ENCODE data around the gene MINDY4. TPM values are rescaled to one million over a fixed set of nuclear protein-coding genes. Genes with fewer than 3 reads are reported as not detected.

MINDY4 gene
- total RNA-seq, 4 donors from 2014 or later, result 4.6 to 14.1 (median 6.8) TPM

DNA sequence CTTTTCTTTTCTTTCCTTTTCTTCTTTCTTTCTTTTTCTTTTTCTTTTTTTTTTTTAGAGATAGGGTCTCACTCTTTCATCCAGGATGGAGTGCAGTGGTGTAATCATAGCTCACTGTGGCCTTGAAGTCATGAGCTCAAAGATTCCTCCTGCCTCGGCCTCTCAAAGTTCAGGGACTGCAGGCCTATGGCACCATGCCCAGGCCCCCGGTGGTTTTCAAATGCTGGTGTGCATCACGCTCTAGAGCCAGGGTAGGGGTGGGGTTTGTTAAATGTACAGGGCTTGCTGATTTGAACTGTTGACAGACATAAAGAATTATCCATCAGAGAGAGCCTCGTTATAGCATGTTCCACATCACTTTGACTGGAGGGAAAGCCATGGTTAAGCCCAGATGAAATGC lies 5.8 kb downstream of the MINDY4 start:
- TF ChIP-seq POLR2A (IDR thresholded peaks at IDR 0.05) (no peak), POLR2AphosphoS5 (IDR thresholded peaks at IDR 0.05) (no peak), EP300 (IDR thresholded peaks at IDR 0.05; ENCODE audit: low read depth) (no peak)
- TF ChIP-seq, protein P1, sequence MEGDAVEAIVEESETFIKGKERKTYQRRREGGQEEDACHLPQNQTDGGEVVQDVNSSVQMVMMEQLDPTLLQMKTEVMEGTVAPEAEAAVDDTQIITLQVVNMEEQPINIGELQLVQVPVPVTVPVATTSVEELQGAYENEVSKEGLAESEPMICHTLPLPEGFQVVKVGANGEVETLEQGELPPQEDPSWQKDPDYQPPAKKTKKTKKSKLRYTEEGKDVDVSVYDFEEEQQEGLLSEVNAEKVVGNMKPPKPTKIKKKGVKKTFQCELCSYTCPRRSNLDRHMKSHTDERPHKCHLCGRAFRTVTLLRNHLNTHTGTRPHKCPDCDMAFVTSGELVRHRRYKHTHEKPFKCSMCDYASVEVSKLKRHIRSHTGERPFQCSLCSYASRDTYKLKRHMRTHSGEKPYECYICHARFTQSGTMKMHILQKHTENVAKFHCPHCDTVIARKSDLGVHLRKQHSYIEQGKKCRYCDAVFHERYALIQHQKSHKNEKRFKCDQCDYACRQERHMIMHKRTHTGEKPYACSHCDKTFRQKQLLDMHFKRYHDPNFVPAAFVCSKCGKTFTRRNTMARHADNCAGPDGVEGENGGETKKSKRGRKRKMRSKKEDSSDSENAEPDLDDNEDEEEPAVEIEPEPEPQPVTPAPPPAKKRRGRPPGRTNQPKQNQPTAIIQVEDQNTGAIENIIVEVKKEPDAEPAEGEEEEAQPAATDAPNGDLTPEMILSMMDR (IDR thresholded peaks at IDR 0.05), result no peak
- Histone ChIP-seq H3K4me1 (peaks cover 0 to 9% (median 5%) of the 10 kb centered on the region in 4 donors), H3K27ac (no peak overlapping the region), H3K36me3 (no peaks in the 10 kb centered on the region), H3K4me3 (no peak overlapping the region), H3K27me3 (no peaks in the 10 kb centered on the region), H3K9me3 (no peaks in the 10 kb centered on the region)
- 84% methylated on average over 4 of the region's 4 CpGs; no CpG with 5 or more reads in 1 of the 2 donors for WGBS, 2 donors (ENCODE audit: low coverage in 1 of 2)
- intact Hi-C loops (cut with DNase I; ENCODE audit: low total_unique reads), result no loop called here
- in situ Hi-C loops (cut with MboI; ENCODE audit: low pct_ligation_motif_present in 1 of 4, low pct_unique_long_range_greater_than_20kb in 1 of 4, low sequenced_read_pairs in 3 of 4), result no loop called here
- DNase-seq, result no peak

DNA sequence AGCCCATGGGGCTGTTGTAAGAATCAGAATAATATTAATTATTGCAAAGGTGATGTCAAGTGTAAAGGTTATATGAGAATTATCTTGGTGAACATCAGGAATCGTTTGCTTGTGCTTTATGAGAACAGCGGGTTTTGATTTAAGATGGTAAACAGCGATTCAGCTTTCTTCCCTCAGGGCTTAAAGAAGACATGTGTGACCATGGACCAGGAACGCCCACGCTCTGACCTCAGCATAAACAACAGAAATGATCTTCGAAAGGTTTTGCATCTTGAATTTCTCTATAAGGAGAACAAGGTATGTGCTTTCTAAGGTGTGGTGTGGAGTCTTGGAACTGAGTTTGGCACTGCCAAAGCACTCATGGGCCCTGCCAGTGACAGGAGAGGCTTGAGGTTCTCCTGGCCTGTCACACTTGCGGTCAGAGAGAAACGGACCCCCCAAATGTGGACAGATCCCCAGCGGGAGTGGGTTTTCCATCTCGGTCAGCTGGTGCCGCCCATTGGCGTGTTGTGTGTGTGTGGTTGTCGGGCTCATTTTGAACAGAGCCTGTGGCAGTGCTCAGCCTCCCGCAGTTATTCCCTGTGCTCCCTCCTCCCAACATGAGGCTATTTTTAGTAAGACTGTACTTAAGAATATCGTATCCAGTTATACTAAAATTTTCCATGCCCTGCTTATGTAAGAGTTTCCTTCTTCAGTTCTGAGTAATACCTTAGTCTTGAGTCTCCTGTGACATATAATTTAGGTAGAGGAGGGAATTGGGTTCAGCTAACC lies 7.2 kb downstream of the MINDY4 start:
- H3K36me3 ChIP-seq, result no peaks in the 10 kb centered on the region
- H3K4me1 ChIP-seq, result no peaks in the 10 kb centered on the region
- DNase-seq, result no peak
- no peaks in the 10 kb centered on the region for H3K9me3 ChIP-seq
- 75 to 80% methylated on average over 8 to 15 of the region's 15 CpGs for WGBS, 2 donors (ENCODE audit: low coverage in 1 of 2)
- H3K27ac ChIP-seq, result peak overlapping the region; percentile 45 to 71 (median 56)
- TF ChIP-seq, protein P1 (IDR thresholded peaks at IDR 0.05), result no peak
- TF ChIP-seq EP300 (IDR thresholded peaks at IDR 0.05; ENCODE audit: low read depth) (no peak), POLR2AphosphoS5 (IDR thresholded peaks at IDR 0.05) (no peak), POLR2A (IDR thresholded peaks at IDR 0.05) (no peak)
- no peaks in the 10 kb centered on the region for H3K27me3 ChIP-seq
- in situ Hi-C loops (cut with MboI; ENCODE audit: low pct_ligation_motif_present in 1 of 4, low pct_unique_long_range_greater_than_20kb in 1 of 4, low sequenced_read_pairs in 3 of 4), result no loop called here
- H3K4me3 ChIP-seq, result no peak overlapping the region
- intact Hi-C loops (cut with DNase I; ENCODE audit: low total_unique reads), result no loop called here

DNA sequence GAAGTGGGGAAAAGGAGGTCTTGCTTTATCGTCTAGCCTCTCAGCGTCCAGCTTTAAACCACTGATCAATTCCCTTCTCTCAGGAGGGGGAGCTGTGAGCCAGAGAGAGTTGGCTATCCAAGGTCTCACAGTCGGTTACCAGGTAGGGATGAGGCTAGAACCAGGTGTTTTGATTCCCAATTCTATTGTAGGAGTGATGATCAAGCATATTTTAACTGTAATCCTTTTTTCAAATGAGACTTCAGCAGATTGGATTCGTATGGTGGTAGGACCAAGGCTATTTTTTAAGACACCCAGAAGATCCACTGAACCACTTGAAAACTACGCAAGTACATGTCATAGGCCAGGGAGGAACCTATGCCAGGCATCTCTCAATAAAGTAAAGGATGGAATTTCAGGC lies 8.4 kb downstream of the MINDY4 start:
- no peaks in the 10 kb centered on the region for H3K27me3 ChIP-seq
- no peaks in the 10 kb centered on the region for H3K36me3 ChIP-seq
- no peaks in the 10 kb centered on the region for H3K4me1 ChIP-seq
- H3K9me3 ChIP-seq, result no peaks in the 10 kb centered on the region
- 43 to 69% methylated on average over 2 to 5 of the region's 5 CpGs for WGBS, 2 donors (ENCODE audit: low coverage in 1 of 2)
- no peak for DNase-seq
- in situ Hi-C loops (cut with MboI; ENCODE audit: low pct_ligation_motif_present in 1 of 4, low pct_unique_long_range_greater_than_20kb in 1 of 4, low sequenced_read_pairs in 3 of 4), result no loop called here
- intact Hi-C loops (cut with DNase I; ENCODE audit: low total_unique reads), result no loop called here
- TF ChIP-seq POLR2AphosphoS5 (IDR thresholded peaks at IDR 0.05), result no peak
- TF ChIP-seq, protein P1 (IDR thresholded peaks at IDR 0.05), result no peak
- no peak for TF ChIP-seq POLR2A (IDR thresholded peaks at IDR 0.05)
- TF ChIP-seq EP300 (IDR thresholded peaks at IDR 0.05; ENCODE audit: low read depth), result no peak
- no peak overlapping the region for H3K4me3 ChIP-seq
- H3K27ac ChIP-seq, result no peak overlapping the region

DNA sequence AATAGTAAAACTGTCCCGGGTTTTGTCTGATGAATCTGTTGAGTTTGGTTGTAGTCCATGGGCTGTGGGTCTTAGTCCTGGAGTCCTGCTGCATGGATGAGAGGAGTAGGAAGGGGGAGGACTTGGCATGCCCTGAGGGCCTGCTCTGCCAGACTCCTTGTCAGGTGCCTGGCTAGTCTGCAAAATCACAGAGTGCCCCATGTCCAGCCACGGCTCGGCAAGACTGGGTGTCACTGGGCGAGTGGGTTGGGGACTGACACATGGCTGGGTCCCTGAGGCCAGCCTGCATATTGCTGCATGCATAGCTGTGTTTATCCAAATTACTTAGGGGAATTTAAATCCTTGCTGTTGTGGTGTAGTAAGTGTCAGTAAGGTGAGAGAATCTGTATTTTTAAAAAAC lies 9.7 kb downstream of the MINDY4 start:
- no peaks in the 10 kb centered on the region for H3K36me3 ChIP-seq
- H3K4me3 ChIP-seq, result no peak overlapping the region
- no peaks in the 10 kb centered on the region for H3K27me3 ChIP-seq
- no peak overlapping the region for H3K27ac ChIP-seq
- TF ChIP-seq POLR2A (IDR thresholded peaks at IDR 0.05) (no peak), EP300 (IDR thresholded peaks at IDR 0.05; ENCODE audit: low read depth) (no peak), POLR2AphosphoS5 (IDR thresholded peaks at IDR 0.05) (no peak)
- TF ChIP-seq, protein P1 (IDR thresholded peaks at IDR 0.05), result no peak
- no peaks in the 10 kb centered on the region for H3K9me3 ChIP-seq
- no peaks in the 10 kb centered on the region for H3K4me1 ChIP-seq
- WGBS, 2 donors (ENCODE audit: low coverage in 1 of 2), result 75 to 95% methylated on average over 4 of the region's 4 CpGs
- intact Hi-C loops (cut with DNase I; ENCODE audit: low total_unique reads) (no loop called here), in situ Hi-C loops (cut with MboI; ENCODE audit: low pct_ligation_motif_present in 1 of 4, low pct_unique_long_range_greater_than_20kb in 1 of 4, low sequenced_read_pairs in 3 of 4) (no loop called here)
- DNase-seq, result no peak

All from transverse colon (tissue), 4 donors.